Chondrocyte (in vitro differentiated cells): ENCODE measurements around the gene RECQL5. TPM values are rescaled to one million over a fixed set of nuclear protein-coding genes. Genes with fewer than 3 reads are reported as not detected.

Experiments used
- DNase-seq: peaks from one replicate; pipeline ENCODE4 v3.0.0; 2021; ENCODE audit warnings: mixed read lengths, low spot score
- H3K27ac Mint-ChIP-seq: one replicate; pipeline ENCODE4 v1.8.0; 2021; ENCODE audit warnings: mild to moderate bottlenecking, moderate library complexity, mixed read lengths; ENCODE audit not compliant: unreplicated experiment
- H3K27me3 Mint-ChIP-seq: 2 replicates; pipeline ENCODE4 v1.8.0; 2021; ENCODE audit warnings: low read depth, mixed read lengths
- H3K36me3 Mint-ChIP-seq: 2 replicates; pipeline ENCODE4 v1.8.0; 2021; ENCODE audit warnings: low read depth, mixed read lengths
- H3K4me1 Mint-ChIP-seq: 2 replicates; pipeline ENCODE4 v1.8.0; 2021; ENCODE audit warnings: low read depth, mild to moderate bottlenecking, mixed read lengths
- H3K4me3 Mint-ChIP-seq: one replicate; pipeline ENCODE4 v1.8.0; 2021; ENCODE audit warnings: mild to moderate bottlenecking, moderate library complexity, mixed read lengths; ENCODE audit not compliant: unreplicated experiment
- H3K9me3 Mint-ChIP-seq: 2 replicates; pipeline ENCODE4 v1.8.0; 2021; ENCODE audit warnings: low read depth, mixed read lengths
- total RNA-seq: library from RNA; stranded (reverse); gene quantifications from 3 replicates; pipeline ENCODE4 v1.2.1, GENCODE V29; 2021
- TF ChIP-seq, protein P1 (sequence below): fragments of 200-600 bp; sonication (generic); IDR thresholded peaks from 2 replicates; pipeline ENCODE4 v1.5.0; 2021; ENCODE audit warnings: antibody characterized with exemption, mild to moderate bottlenecking, moderate library complexity

The RECQL5 gene
- total RNA-seq, 1 donor from 2014 or later = 20.4 TPM

- DNase-seq = no peak
- Mint-ChIP-seq H3K9me3 (no peaks in the 10 kb centered on the region), H3K27ac (no peak overlapping the region), H3K4me3 (no peak overlapping the region), H3K4me1 (peaks cover 2% of the 10 kb centered on the region), H3K27me3 (no peaks in the 10 kb centered on the region), H3K36me3 (no peaks in the 10 kb centered on the region)
- TF ChIP-seq, protein P1, sequence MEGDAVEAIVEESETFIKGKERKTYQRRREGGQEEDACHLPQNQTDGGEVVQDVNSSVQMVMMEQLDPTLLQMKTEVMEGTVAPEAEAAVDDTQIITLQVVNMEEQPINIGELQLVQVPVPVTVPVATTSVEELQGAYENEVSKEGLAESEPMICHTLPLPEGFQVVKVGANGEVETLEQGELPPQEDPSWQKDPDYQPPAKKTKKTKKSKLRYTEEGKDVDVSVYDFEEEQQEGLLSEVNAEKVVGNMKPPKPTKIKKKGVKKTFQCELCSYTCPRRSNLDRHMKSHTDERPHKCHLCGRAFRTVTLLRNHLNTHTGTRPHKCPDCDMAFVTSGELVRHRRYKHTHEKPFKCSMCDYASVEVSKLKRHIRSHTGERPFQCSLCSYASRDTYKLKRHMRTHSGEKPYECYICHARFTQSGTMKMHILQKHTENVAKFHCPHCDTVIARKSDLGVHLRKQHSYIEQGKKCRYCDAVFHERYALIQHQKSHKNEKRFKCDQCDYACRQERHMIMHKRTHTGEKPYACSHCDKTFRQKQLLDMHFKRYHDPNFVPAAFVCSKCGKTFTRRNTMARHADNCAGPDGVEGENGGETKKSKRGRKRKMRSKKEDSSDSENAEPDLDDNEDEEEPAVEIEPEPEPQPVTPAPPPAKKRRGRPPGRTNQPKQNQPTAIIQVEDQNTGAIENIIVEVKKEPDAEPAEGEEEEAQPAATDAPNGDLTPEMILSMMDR = no peak
Measured at GRCh38 chr17:75624021-75624420, 42.9 kb downstream of the RECQL5 start.

- Mint-ChIP-seq H3K36me3 (no peaks in the 10 kb centered on the region), H3K27ac (no peak overlapping the region), H3K4me3 (no peak overlapping the region), H3K9me3 (no peaks in the 10 kb centered on the region), H3K27me3 (no peaks in the 10 kb centered on the region), H3K4me1 (peaks cover 2% of the 10 kb centered on the region)
- TF ChIP-seq, protein P1 = no peak
- DNase-seq = no peak
Measured at GRCh38 chr17:75623386-75623785, 43.6 kb downstream of the RECQL5 start.

DNA sequence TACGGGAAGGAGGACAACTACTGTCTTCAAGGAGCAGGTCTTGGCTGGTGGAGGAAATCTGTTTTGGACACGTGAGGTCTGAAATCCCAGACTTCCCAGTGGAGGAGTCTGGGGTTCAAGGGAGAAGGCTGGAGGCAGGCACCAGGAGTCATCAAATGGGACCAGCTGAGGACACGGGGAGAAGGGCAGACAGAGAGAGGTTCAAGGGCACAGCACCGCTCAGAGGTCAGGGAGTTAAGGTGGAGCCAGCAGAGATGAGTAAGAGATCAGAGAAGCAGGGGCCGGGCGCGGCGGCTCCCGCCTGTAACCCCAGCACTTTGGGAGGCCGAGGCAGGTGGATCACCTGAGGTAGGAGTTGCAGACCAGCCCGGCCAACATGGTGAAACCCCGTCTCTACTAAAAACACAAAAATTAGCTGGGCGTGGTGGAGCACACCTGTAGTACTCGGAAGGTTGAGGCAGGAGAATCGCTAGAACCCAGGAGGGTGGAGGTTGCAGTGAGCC lies 44.1 kb downstream of the RECQL5 start:
- no peak overlapping the region for H3K4me3 Mint-ChIP-seq
- TF ChIP-seq, protein P1 = no peak
- no peak overlapping the region for H3K27ac Mint-ChIP-seq

DNA sequence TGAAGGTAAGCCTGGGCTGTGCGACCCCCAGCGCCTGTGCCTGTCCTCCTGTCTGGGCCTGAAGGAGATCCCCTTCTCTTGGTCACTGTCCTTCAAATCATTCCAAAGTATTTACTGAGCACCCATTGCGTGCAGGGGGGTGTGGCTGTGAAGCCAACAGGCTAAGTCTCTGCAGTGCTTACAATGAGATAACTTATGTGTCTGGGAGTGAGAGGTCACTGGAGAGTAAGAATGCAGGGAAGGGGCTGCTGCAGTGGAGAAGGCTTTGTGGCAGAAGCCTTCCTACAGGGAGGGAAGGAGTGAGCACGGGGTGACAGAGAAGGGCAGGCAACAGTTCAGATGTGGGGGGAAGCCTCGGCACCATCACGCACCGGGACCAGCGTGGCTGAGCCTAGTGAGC lies 44.9 kb downstream of the RECQL5 start:
- no peaks in the 10 kb centered on the region for H3K9me3 Mint-ChIP-seq
- DNase-seq = no peak
- peaks cover 2% of the 10 kb centered on the region for H3K4me1 Mint-ChIP-seq
- TF ChIP-seq, protein P1 = no peak
- H3K27me3 Mint-ChIP-seq = no peaks in the 10 kb centered on the region
- no peaks in the 10 kb centered on the region for H3K36me3 Mint-ChIP-seq
- no peak overlapping the region for H3K4me3 Mint-ChIP-seq
- H3K27ac Mint-ChIP-seq = no peak overlapping the region

More for the DNA sequence above, 44.1 kb downstream of the RECQL5 start:
- Mint-ChIP-seq H3K36me3 (no peaks in the 10 kb centered on the region), H3K9me3 (no peaks in the 10 kb centered on the region), H3K27me3 (no peaks in the 10 kb centered on the region), H3K4me1 (peaks cover 2% of the 10 kb centered on the region)
- no peak for DNase-seq

- H3K27me3 Mint-ChIP-seq = no peaks in the 10 kb centered on the region
- no peak overlapping the region for H3K27ac Mint-ChIP-seq
- TF ChIP-seq, protein P1 = no peak
- H3K4me1 Mint-ChIP-seq = peaks cover 2% of the 10 kb centered on the region
- H3K36me3 Mint-ChIP-seq = no peaks in the 10 kb centered on the region
- no peak overlapping the region for H3K4me3 Mint-ChIP-seq
- DNase-seq = no peak
- H3K9me3 Mint-ChIP-seq = no peaks in the 10 kb centered on the region
Measured at GRCh38 chr17:75621489-75621888, 45.5 kb downstream of the RECQL5 start.
